Measurements from ENCODE around the gene ULK4. TPM values are rescaled to one million over a fixed set of nuclear protein-coding genes. Genes with fewer than 3 reads are reported as not detected.

ULK4 gene
- total RNA-seq, 2 donors from 2014 or later = 11.1 to 17.9 TPM

DNA sequence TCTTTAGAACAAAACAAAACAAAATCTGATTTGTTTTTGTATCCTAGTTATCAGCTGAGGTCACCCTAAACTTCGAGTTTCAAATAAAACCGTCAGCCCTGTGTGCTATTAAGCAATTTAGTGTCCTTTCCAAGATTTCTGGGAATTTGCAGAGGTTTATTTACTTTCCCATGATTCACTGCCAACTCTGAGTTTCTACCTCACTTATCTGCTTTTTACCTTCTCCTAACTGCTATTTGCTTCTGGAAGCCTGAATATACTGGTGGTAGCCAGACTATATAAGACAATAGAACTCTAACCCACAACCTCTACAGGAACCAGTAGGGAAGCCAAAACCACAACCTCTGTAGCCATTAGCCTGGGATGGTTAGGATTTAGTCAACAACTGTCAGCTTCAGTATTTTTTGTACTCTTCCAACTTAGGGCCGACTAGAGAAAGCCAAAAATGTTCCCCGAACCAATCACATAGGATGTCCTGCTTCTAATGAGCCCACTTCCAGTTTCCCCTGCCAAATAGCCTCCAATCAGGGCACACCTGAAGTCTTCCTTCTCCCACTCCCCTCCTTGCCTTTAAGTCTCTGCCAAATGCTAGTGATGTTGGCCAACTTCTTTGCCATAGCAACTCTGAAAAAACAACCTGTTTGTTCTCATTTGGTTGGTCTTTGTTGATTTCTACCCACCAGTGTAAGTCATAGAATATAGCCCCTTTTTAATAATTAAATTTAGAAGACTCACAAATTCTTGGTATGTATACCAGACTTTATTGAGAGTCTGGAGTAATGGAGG, 273.1 kb downstream of the ULK4 start:
- Mint-ChIP-seq H3K4me1 (no peaks in the 10 kb centered on the region), H3K27me3 (ENCODE audit: insufficient read depth) (no peaks in the 10 kb centered on the region), H3K4me3 (no peak overlapping the region), H3K36me3 (ENCODE audit: low read depth) (no peaks in the 10 kb centered on the region), H3K9me3 (peaks cover 6% of the 10 kb centered on the region), H3K27ac (no peak overlapping the region)
- 93 to 97% methylated on average over 3 to 4 of the region's 4 CpGs for WGBS, 2 experiments (ENCODE audit: insufficient coverage in 1 of 2, insufficient read length in 1 of 2)
- Histone ChIP-seq H3K27ac (ENCODE audit: low read depth, low read length) (no peak overlapping the region), H3K36me3 (ENCODE audit: control insufficient read depth, insufficient read depth, low read length) (no peaks in the 10 kb centered on the region), H3K4me3 (ENCODE audit: low read length) (no peak overlapping the region), H3K27me3 (ENCODE audit: control insufficient read depth, insufficient read depth, low read length, poor library complexity, severe bottlenecking) (no peaks in the 10 kb centered on the region), H3K4me1 (ENCODE audit: control insufficient read depth, insufficient read depth, low read length) (no peaks in the 10 kb centered on the region), H3K9me3 (ENCODE audit: control insufficient read depth, low read length) (no peaks in the 10 kb centered on the region), H3K9ac (ENCODE audit: extremely low read depth, low read length, poor library complexity, severe bottlenecking) (no peak overlapping the region)
- TF ChIP-seq, protein P1, sequence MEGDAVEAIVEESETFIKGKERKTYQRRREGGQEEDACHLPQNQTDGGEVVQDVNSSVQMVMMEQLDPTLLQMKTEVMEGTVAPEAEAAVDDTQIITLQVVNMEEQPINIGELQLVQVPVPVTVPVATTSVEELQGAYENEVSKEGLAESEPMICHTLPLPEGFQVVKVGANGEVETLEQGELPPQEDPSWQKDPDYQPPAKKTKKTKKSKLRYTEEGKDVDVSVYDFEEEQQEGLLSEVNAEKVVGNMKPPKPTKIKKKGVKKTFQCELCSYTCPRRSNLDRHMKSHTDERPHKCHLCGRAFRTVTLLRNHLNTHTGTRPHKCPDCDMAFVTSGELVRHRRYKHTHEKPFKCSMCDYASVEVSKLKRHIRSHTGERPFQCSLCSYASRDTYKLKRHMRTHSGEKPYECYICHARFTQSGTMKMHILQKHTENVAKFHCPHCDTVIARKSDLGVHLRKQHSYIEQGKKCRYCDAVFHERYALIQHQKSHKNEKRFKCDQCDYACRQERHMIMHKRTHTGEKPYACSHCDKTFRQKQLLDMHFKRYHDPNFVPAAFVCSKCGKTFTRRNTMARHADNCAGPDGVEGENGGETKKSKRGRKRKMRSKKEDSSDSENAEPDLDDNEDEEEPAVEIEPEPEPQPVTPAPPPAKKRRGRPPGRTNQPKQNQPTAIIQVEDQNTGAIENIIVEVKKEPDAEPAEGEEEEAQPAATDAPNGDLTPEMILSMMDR (conservative IDR thresholded peaks at IDR 0.05) = no peak
- no peak for DNase-seq

DNA sequence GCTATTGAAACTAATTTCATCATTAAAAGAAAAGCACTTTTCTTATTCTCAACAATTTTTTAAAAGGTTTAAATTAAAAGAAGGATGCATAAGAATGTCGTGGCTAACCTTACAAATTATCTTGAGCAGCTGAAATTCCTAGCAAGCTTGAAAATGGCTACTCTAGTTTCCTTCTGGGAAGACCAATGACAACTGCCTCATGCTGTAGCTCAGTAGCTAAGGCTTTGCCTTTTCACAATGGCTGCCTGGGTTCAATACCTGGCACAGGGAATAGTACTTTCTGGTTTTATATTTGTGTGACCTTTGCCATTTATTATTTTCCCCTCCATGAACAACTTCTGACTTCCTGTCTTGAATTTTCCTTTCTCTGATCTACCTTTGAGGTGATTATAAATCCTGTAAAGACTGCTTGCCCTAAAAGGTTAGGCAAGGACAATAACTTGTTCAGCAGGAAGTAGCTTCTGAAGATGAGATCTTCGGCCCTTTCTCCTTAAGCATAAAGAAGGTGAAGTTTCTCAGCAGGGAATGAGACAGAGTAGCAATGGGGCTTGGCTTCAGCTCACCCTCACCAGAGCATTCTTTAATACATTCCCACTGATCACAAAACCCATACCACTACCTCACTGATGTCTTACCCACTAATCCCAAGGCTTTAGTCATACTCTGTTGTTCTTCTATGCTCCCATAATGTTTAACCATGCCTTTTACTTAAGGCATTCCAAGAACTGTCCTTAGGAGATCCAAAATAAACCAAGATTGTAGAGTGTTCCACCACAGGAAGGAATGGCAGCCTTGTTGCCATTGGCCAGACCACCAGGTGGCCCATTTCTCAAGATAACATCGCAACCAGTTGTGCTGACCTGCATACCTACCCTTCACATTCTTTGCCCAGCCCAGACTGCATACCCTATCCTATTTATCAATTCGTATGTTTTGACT, 276.8 kb downstream of the ULK4 start:
- no peaks in the 10 kb centered on the region for H3K9me3 ChIP-seq (ENCODE audit: control insufficient read depth, low read length)
- TF ChIP-seq, protein P1 (conservative IDR thresholded peaks at IDR 0.05) = peak; percentile 18
- Mint-ChIP-seq H3K36me3 (ENCODE audit: low read depth) (no peaks in the 10 kb centered on the region), H3K4me3 (no peak overlapping the region), H3K4me1 (no peaks in the 10 kb centered on the region), H3K27me3 (ENCODE audit: insufficient read depth) (no peaks in the 10 kb centered on the region), H3K9me3 (peaks cover 1% of the 10 kb centered on the region), H3K27ac (no peak overlapping the region)
- H3K27ac ChIP-seq (ENCODE audit: low read depth, low read length) = no peak overlapping the region
- DNase-seq = no peak
- no peaks in the 10 kb centered on the region for H3K36me3 ChIP-seq (ENCODE audit: control insufficient read depth, insufficient read depth, low read length)
- no peaks in the 10 kb centered on the region for H3K27me3 ChIP-seq (ENCODE audit: control insufficient read depth, insufficient read depth, low read length, poor library complexity, severe bottlenecking)
- H3K9ac ChIP-seq (ENCODE audit: extremely low read depth, low read length, poor library complexity, severe bottlenecking) = no peak overlapping the region
- H3K4me1 ChIP-seq (ENCODE audit: control insufficient read depth, insufficient read depth, low read length) = no peaks in the 10 kb centered on the region
- 89 to 100% methylated on average over 2 to 4 of the region's 4 CpGs for WGBS, 2 experiments (ENCODE audit: insufficient coverage in 1 of 2, insufficient read length in 1 of 2)
- H3K4me3 ChIP-seq (ENCODE audit: low read length) = no peak overlapping the region

DNA sequence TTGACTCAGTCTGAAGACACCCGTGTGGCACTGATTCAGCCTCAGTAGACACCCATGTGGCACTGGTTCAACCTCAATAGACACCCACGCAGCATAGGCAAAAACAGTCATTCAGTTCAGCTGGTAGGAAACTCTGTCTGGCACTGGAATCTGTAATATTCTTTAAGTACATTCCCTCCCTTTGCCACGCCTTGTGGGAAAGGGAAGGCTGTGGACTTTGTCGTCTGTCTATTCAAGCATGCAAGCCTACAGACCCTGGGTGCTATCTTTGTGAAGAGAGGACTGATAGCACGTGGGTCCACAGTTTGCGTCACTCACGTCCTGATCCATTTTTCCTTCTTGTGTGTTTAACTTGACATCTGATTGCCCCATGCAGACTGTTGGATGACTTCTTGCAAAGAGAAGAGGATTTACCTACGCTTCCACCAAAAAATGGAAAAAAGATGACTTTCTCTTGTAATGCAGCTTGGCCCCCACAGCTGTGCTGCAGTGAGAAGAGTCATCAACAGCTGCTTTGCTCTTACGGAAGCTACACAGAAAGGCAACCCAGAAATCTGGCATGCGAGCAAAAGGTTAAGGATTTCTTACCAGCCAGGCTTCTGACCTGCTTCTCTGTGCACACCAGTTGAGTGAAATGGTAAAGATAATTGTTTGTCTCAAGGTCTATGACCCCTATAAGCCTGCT, 278.1 kb downstream of the ULK4 start:
- no peak overlapping the region for H3K4me3 Mint-ChIP-seq

More for the DNA sequence above, 278.1 kb downstream of the ULK4 start:
- Histone ChIP-seq H3K9ac (ENCODE audit: extremely low read depth, low read length, poor library complexity, severe bottlenecking) (no peak overlapping the region), H3K36me3 (ENCODE audit: control insufficient read depth, insufficient read depth, low read length) (no peaks in the 10 kb centered on the region), H3K4me3 (ENCODE audit: low read length) (no peak overlapping the region), H3K27ac (ENCODE audit: low read depth, low read length) (no peak overlapping the region), H3K4me1 (ENCODE audit: control insufficient read depth, insufficient read depth, low read length) (no peaks in the 10 kb centered on the region), H3K9me3 (ENCODE audit: control insufficient read depth, low read length) (no peaks in the 10 kb centered on the region), H3K27me3 (ENCODE audit: control insufficient read depth, insufficient read depth, low read length, poor library complexity, severe bottlenecking) (no peaks in the 10 kb centered on the region)
- no peaks in the 10 kb centered on the region for H3K27me3 Mint-ChIP-seq (ENCODE audit: insufficient read depth)
- H3K27ac Mint-ChIP-seq = no peak overlapping the region
- TF ChIP-seq, protein P1 (conservative IDR thresholded peaks at IDR 0.05) = no peak
- H3K4me1 Mint-ChIP-seq = no peaks in the 10 kb centered on the region
- H3K9me3 Mint-ChIP-seq = no peaks in the 10 kb centered on the region
- WGBS, 2 experiments (ENCODE audit: insufficient coverage in 1 of 2, insufficient read length in 1 of 2) = 92 to 95% methylated on average over 7 to 10 of the region's 10 CpGs
- DNase-seq = no peak
- H3K36me3 Mint-ChIP-seq (ENCODE audit: low read depth) = no peaks in the 10 kb centered on the region

Data from endodermal cell (in vitro differentiated cells).